H9 (cell line): Measurements from ENCODE around the gene DOCK1. TPM values are rescaled to one million over a fixed set of nuclear protein-coding genes. Genes with fewer than 3 reads are reported as not detected.

ENCODE experiments used
- DNase-seq: peaks from one replicate; pipeline ENCODE4 v3.0.0-alpha.2; 2017
- H2AFZ ChIP-seq: one replicate; pipeline ENCODE4 v1.6.1; 2013; ENCODE audit warnings: mild to moderate bottlenecking, low read length, control low read depth, moderate library complexity
- H2AK5ac ChIP-seq: 2 replicates; pipeline ENCODE4 v1.6.1; 2013; ENCODE audit warnings: low read length, control low read depth, mixed read lengths; ENCODE audit not compliant: insufficient read length
- H2BK120ac ChIP-seq: one replicate; pipeline ENCODE4 v1.6.1; 2013; ENCODE audit warnings: low read depth, mild to moderate bottlenecking, low read length, control low read depth, inconsistent platforms; ENCODE audit not compliant: poor library complexity, severe bottlenecking
- H2BK12ac ChIP-seq: 2 replicates; pipeline ENCODE4 v1.6.1; 2013; ENCODE audit warnings: low read length, control low read depth, mixed read lengths, low read depth; ENCODE audit not compliant: insufficient read length
- H2BK15ac ChIP-seq: 2 replicates; pipeline ENCODE4 v1.6.1; 2013; ENCODE audit warnings: low read depth, low read length, control low read depth
- H2BK20ac ChIP-seq: one replicate; pipeline ENCODE4 v1.6.1; 2013; ENCODE audit warnings: low read depth, mild to moderate bottlenecking, low read length, control low read depth, inconsistent platforms; ENCODE audit not compliant: poor library complexity, severe bottlenecking
- H2BK5ac ChIP-seq: 2 replicates; pipeline ENCODE4 v1.6.1; 2013; ENCODE audit warnings: low read length, control low read depth, mixed read lengths; ENCODE audit not compliant: insufficient read length
- H3K14ac ChIP-seq: 2 replicates; pipeline ENCODE4 v1.6.1; 2013; ENCODE audit warnings: low read length, control low read depth; ENCODE audit not compliant: insufficient read depth
- H3K18ac ChIP-seq: 2 replicates; pipeline ENCODE4 v1.6.1; 2013; ENCODE audit warnings: low read depth, mild to moderate bottlenecking, mixed read lengths, low read length, control low read depth; ENCODE audit not compliant: insufficient read length
- H3K23ac ChIP-seq: 2 replicates; pipeline ENCODE4 v1.6.1; 2013; ENCODE audit warnings: low read length, control low read depth, mixed read lengths, low read depth; ENCODE audit not compliant: insufficient read length
- H3K23me2 ChIP-seq: 2 replicates; pipeline ENCODE4 v1.6.1; 2013; ENCODE audit warnings: low read depth, mild to moderate bottlenecking, mixed read lengths, low read length, control low read depth; ENCODE audit not compliant: insufficient read length, poor library complexity, severe bottlenecking
- H3K27ac ChIP-seq: 2 replicates; pipeline ENCODE4 v1.5.1; 2013; ENCODE audit warnings: low read length, control low read depth, mixed read lengths, low read depth; ENCODE audit not compliant: insufficient read length
- H3K27me3 ChIP-seq: 2 replicates; pipeline ENCODE4 v1.6.1; 2013; ENCODE audit warnings: low read length, control low read depth, inconsistent platforms; ENCODE audit not compliant: insufficient read depth
- H3K4ac ChIP-seq: 2 replicates; pipeline ENCODE4 v1.6.1; 2013; ENCODE audit warnings: low read depth, mild to moderate bottlenecking, control low read depth, inconsistent platforms, low read length, moderate library complexity
- H3K4me1 ChIP-seq: 2 replicates; pipeline ENCODE4 v1.6.1; 2013; ENCODE audit warnings: low read length, control low read depth, inconsistent platforms; ENCODE audit not compliant: insufficient read depth
- H3K4me2 ChIP-seq: 2 replicates; pipeline ENCODE4 v1.6.1; 2013; ENCODE audit warnings: low read length, control low read depth, mixed read lengths; ENCODE audit not compliant: insufficient read length, insufficient read depth
- H3K56ac ChIP-seq: 2 replicates; pipeline ENCODE4 v1.6.1; 2013; ENCODE audit warnings: low read depth, mild to moderate bottlenecking, mixed read lengths, low read length, control low read depth; ENCODE audit not compliant: insufficient read length
- H3K79me1 ChIP-seq: 2 replicates; pipeline ENCODE4 v1.6.1; 2013; ENCODE audit warnings: low read depth, mild to moderate bottlenecking, moderate library complexity, low read length, control low read depth, inconsistent platforms; ENCODE audit not compliant: insufficient read depth, poor library complexity, severe bottlenecking
- H3K79me2 ChIP-seq: 2 replicates; pipeline ENCODE4 v1.6.1; 2013; ENCODE audit warnings: low read length, control low read depth, inconsistent platforms; ENCODE audit not compliant: insufficient read depth
- H3K9ac ChIP-seq: 2 replicates; pipeline ENCODE4 v1.6.1; 2013; ENCODE audit warnings: low read length, control low read depth, mixed read lengths; ENCODE audit not compliant: insufficient read length; ENCODE audit errors: extremely low read depth
- H3K9me3 ChIP-seq: one replicate; pipeline ENCODE4 v1.6.1; 2013; ENCODE audit warnings: low read depth, low read length, inconsistent platforms; ENCODE audit not compliant: control insufficient read depth
- H3T11ph ChIP-seq: one replicate; pipeline ENCODE4 v1.6.1; 2013; ENCODE audit warnings: mild to moderate bottlenecking, low read length, control low read depth, inconsistent platforms
- H4K20me1 ChIP-seq: one replicate; pipeline ENCODE4 v1.6.1; 2013; ENCODE audit not compliant: control insufficient read depth, insufficient read length, insufficient read depth
- H4K5ac ChIP-seq: 2 replicates; pipeline ENCODE4 v1.6.1; 2013; ENCODE audit warnings: low read depth, mild to moderate bottlenecking, mixed read lengths, low read length, control low read depth; ENCODE audit not compliant: insufficient read length
- H4K8ac ChIP-seq: replicated peaks from 2 replicates; pipeline ENCODE4 v1.6.1; 2013; ENCODE audit warnings: low read length, control low read depth, mixed read lengths, low read depth; ENCODE audit not compliant: insufficient read length
- H4K91ac ChIP-seq: 2 replicates; pipeline ENCODE4 v1.6.1; 2013; ENCODE audit warnings: low read depth, mild to moderate bottlenecking, moderate library complexity, mixed read lengths, low read length, control low read depth; ENCODE audit not compliant: insufficient read length
- H3K27ac Mint-ChIP-seq, 3 experiments: 2 replicates in 2 of 3; 3 replicates in 1 of 3; pipeline ENCODE4 v1.8.0; 2020 to 2021; ENCODE audit warnings: mixed read lengths in 3 of 3, mild to moderate bottlenecking in 1 of 3, moderate library complexity in 1 of 3
- H3K27me3 Mint-ChIP-seq: 2 replicates; pipeline ENCODE4 v1.8.0; 2021; ENCODE audit warnings: low read depth, mild to moderate bottlenecking, moderate library complexity, mixed read lengths
- H3K36me3 Mint-ChIP-seq, 3 experiments: 2 replicates in 2 of 3; 3 replicates in 1 of 3; pipeline ENCODE4 v1.8.0; 2020 to 2021; ENCODE audit warnings: low read depth in 3 of 3, mixed read lengths in 3 of 3; ENCODE audit not compliant: insufficient read depth in 1 of 3
- H3K4me1 Mint-ChIP-seq, 2 experiments: 2 replicates each; pipeline ENCODE4 v1.8.0; 2020; ENCODE audit warnings: mixed read lengths in 2 of 2
- H3K4me3 Mint-ChIP-seq, 2 experiments: 2 replicates in 1 of 2; 3 replicates in 1 of 2; pipeline ENCODE4 v1.8.0; 2020 to 2021; ENCODE audit warnings: mild to moderate bottlenecking in 2 of 2, mixed read lengths in 2 of 2, moderate library complexity in 1 of 2
- H3K9me3 Mint-ChIP-seq, 2 experiments: 2 replicates in 1 of 2; 3 replicates in 1 of 2; pipeline ENCODE4 v1.8.0; 2020; ENCODE audit warnings: mild to moderate bottlenecking in 2 of 2, mixed read lengths in 2 of 2, moderate library complexity in 1 of 2
- WGBS: extraction: QIAGEN DNeasy Blood & Tissue Kit; methylation state at CpG from one replicate; pipeline ENCODE4 v1.1.7; 2013; ENCODE audit warnings: missing lambda C conversion rate, low lambda C conversion rate, mixed read lengths; ENCODE audit not compliant: insufficient read length; ENCODE audit errors: extremely low coverage; 5-methylcytosine and 5-hydroxymethylcytosine counted together
- total RNA-seq: library from RNA; stranded (reverse); gene quantifications from 2 replicates; pipeline ENCODE4 v1.2.1, GENCODE V29; 2021
- TF ChIP-seq, protein P1 (sequence below): fragments of 200-600 bp; sonication (generic); conservative IDR thresholded peaks from 3 replicates; pipeline ENCODE4 v1.8.0; 2021; ENCODE audit warnings: antibody characterized with exemption, mild to moderate bottlenecking

Gene DOCK1
- total RNA-seq, 1 experiment from 2014 or later: 57.0 TPM

DNA sequence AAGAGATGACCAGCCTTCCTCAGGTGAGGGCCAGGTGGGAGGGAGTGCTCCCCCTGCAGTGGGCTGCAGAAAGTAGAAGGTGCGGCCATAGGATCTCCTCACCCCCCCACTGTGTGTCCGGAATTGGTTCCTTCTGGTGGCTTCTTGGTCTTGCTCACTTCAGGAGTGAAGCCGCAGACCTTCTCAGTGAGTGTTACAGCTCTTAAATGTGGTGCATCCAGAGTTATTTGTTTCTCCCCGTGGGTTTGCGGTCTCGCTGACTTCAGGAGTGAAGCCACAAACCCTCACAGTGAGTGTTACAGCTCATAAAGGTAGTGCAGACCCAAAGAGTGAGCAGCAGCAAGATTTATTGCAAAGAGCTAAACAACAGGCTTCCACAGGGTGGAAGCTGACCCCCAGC lies 553.6 kb downstream of the DOCK1 start:
- Histone ChIP-seq H3K4me1 (no peaks in the 10 kb centered on the region), H3K18ac (no peak overlapping the region), H3K23me2 (no peaks in the 10 kb centered on the region), H3K79me2 (no peaks in the 10 kb centered on the region), H2AFZ (no peak overlapping the region), H4K91ac (no peak overlapping the region), H3K9me3 (no peaks in the 10 kb centered on the region), H2BK5ac (no peak overlapping the region), H4K20me1 (no peaks in the 10 kb centered on the region), H2BK15ac (no peak overlapping the region), H3K79me1 (no peaks in the 10 kb centered on the region), H3K4ac (no peak overlapping the region), H3K4me2 (no peak overlapping the region), H4K5ac (no peak overlapping the region), H2BK20ac (no peak overlapping the region), H2BK12ac (no peak overlapping the region), H3T11ph (no peak overlapping the region), H3K9ac (no peak overlapping the region), H3K27ac (no peak overlapping the region), H4K8ac (no peak overlapping the region), H2BK120ac (no peak overlapping the region), H2AK5ac (no peak overlapping the region), H3K23ac (no peak overlapping the region), H3K56ac (no peak overlapping the region), H3K14ac (no peak overlapping the region), H3K27me3 (no peaks in the 10 kb centered on the region)
- no peaks in the 10 kb centered on the region for H3K4me1 Mint-ChIP-seq
- no peak overlapping the region for H3K27ac Mint-ChIP-seq
- TF ChIP-seq, protein P1, sequence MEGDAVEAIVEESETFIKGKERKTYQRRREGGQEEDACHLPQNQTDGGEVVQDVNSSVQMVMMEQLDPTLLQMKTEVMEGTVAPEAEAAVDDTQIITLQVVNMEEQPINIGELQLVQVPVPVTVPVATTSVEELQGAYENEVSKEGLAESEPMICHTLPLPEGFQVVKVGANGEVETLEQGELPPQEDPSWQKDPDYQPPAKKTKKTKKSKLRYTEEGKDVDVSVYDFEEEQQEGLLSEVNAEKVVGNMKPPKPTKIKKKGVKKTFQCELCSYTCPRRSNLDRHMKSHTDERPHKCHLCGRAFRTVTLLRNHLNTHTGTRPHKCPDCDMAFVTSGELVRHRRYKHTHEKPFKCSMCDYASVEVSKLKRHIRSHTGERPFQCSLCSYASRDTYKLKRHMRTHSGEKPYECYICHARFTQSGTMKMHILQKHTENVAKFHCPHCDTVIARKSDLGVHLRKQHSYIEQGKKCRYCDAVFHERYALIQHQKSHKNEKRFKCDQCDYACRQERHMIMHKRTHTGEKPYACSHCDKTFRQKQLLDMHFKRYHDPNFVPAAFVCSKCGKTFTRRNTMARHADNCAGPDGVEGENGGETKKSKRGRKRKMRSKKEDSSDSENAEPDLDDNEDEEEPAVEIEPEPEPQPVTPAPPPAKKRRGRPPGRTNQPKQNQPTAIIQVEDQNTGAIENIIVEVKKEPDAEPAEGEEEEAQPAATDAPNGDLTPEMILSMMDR: no peak
- H3K27me3 Mint-ChIP-seq: no peaks in the 10 kb centered on the region; the same call in none of the 2 replicates
- H3K4me3 Mint-ChIP-seq: no peak overlapping the region
- H3K9me3 Mint-ChIP-seq: peaks cover 9 to 17% of the 10 kb centered on the region in 2 experiments; a peak in 4 of 5 replicates
- no CpG with 5 or more reads among the region's 6 CpGs for WGBS
- DNase-seq: no peak
- H3K36me3 Mint-ChIP-seq: peaks cover 2 to 5% (median 4%) of the 10 kb centered on the region in 3 experiments; a peak in 3 of 7 replicates
